ENCODE measurements around the gene DNMT1. TPM values are rescaled to one million over a fixed set of nuclear protein-coding genes. Genes with fewer than 3 reads are reported as not detected.

DNMT1 gene
- total RNA-seq, 2 donors from 2014 or later, result 57.5 to 61.2 TPM

- Histone ChIP-seq H3K27me3 (replicated peaks; ENCODE audit: insufficient read depth) (no peaks in the 10 kb centered on the region), H3K27ac (no peak overlapping the region), H3K36me3 (no peaks in the 10 kb centered on the region), H3K4me1 (ENCODE audit: control insufficient read depth in 1 of 2, low read depth in 2 of 2) (no peaks in the 10 kb centered on the region), H3K4me3 (no peak overlapping the region), H3K9me3 (no peaks in the 10 kb centered on the region)
- ATAC-seq (ENCODE audit: insufficient number of reproducible peaks, low FRiP score, low read depth) (no peak), DNase-seq (ENCODE audit: low spot score) (no peak)
- TF ChIP-seq CTCF (IDR thresholded peaks at IDR 0.05), result no peak
These were observed 22.3 kb upstream of the DNMT1 start for GRCh38 chr19:10217085-10217484.

GRCh38 chr19:10214784-10215183, 20.0 kb upstream of the DNMT1 start:
- H3K4me1 ChIP-seq (ENCODE audit: control insufficient read depth in 1 of 2, low read depth in 2 of 2), result no peaks in the 10 kb centered on the region
- H3K4me3 ChIP-seq, result no peak overlapping the region
- no peak for ATAC-seq (ENCODE audit: insufficient number of reproducible peaks, low FRiP score, low read depth)
- TF ChIP-seq CTCF (IDR thresholded peaks at IDR 0.05), result no peak
- H3K9me3 ChIP-seq, result no peaks in the 10 kb centered on the region
- H3K27ac ChIP-seq, result no peak overlapping the region
- H3K36me3 ChIP-seq, result no peaks in the 10 kb centered on the region
- H3K27me3 ChIP-seq (replicated peaks; ENCODE audit: insufficient read depth), result no peaks in the 10 kb centered on the region
- DNase-seq (ENCODE audit: low spot score), result no peak

GRCh38 chr19:10211691-10212090, 16.9 kb upstream of the DNMT1 start:
- Histone ChIP-seq H3K4me3 (no peak overlapping the region), H3K4me1 (ENCODE audit: control insufficient read depth in 1 of 2, low read depth in 2 of 2) (no peaks in the 10 kb centered on the region), H3K27me3 (replicated peaks; ENCODE audit: insufficient read depth) (no peaks in the 10 kb centered on the region), H3K36me3 (no peaks in the 10 kb centered on the region), H3K27ac (no peak overlapping the region), H3K9me3 (no peaks in the 10 kb centered on the region)
- no peak for DNase-seq (ENCODE audit: low spot score)
- TF ChIP-seq CTCF (IDR thresholded peaks at IDR 0.05), result no peak
- ATAC-seq (ENCODE audit: insufficient number of reproducible peaks, low FRiP score, low read depth), result no peak

- no peak for ATAC-seq (ENCODE audit: insufficient number of reproducible peaks, low FRiP score, low read depth)
- no peak for DNase-seq (ENCODE audit: low spot score)
- H3K27ac ChIP-seq, result no peak overlapping the region
- no peaks in the 10 kb centered on the region for H3K9me3 ChIP-seq
- H3K4me1 ChIP-seq (ENCODE audit: control insufficient read depth in 1 of 2, low read depth in 2 of 2), result no peaks in the 10 kb centered on the region
- H3K27me3 ChIP-seq (replicated peaks; ENCODE audit: insufficient read depth), result no peaks in the 10 kb centered on the region
- H3K36me3 ChIP-seq, result no peaks in the 10 kb centered on the region
- no peak for TF ChIP-seq CTCF (IDR thresholded peaks at IDR 0.05)
- no peak overlapping the region for H3K4me3 ChIP-seq
These were observed 16.3 kb upstream of the DNMT1 start for GRCh38 chr19:10211061-10211460.

GRCh38 chr19:10209315-10209714, 14.6 kb upstream of the DNMT1 start:
- Histone ChIP-seq H3K36me3 (no peaks in the 10 kb centered on the region), H3K4me1 (ENCODE audit: control insufficient read depth in 1 of 2, low read depth in 2 of 2) (no peaks in the 10 kb centered on the region), H3K27me3 (replicated peaks; ENCODE audit: insufficient read depth) (no peaks in the 10 kb centered on the region), H3K4me3 (no peak overlapping the region), H3K9me3 (no peaks in the 10 kb centered on the region), H3K27ac (no peak overlapping the region)
- no peak for TF ChIP-seq CTCF (IDR thresholded peaks at IDR 0.05)
- no peak for DNase-seq (ENCODE audit: low spot score)
- no peak for ATAC-seq (ENCODE audit: insufficient number of reproducible peaks, low FRiP score, low read depth)

All from thoracic aorta (tissue), 2 donors.